Lung (tissue), 16 donors: ENCODE data around the gene EDN2. TPM values are rescaled to one million over a fixed set of nuclear protein-coding genes. Genes with fewer than 3 reads are reported as not detected.

Experiments
- ATAC-seq: fragments of 200-7000 bp; cut with Tn5 transposase; one replicate; pipeline ENCODE4 v1.9.1; 2020; ENCODE audit warnings: moderate number of reproducible peaks; ENCODE audit not compliant: insufficient read depth, low FRiP score
- DNase-seq, 3 donors: peaks; one replicate each; pipeline ENCODE4 v3.0.0-alpha.2; 2013 to 2017
- H3K27ac ChIP-seq, 2 donors: one replicate each; pipeline ENCODE4 v1.5.1; 2013; ENCODE audit warnings: mild to moderate bottlenecking in 2 of 2, moderate library complexity in 2 of 2, control low read depth in 1 of 2, inconsistent platforms in 1 of 2, low read depth in 1 of 2, low read length in 1 of 2
- H3K27me3 ChIP-seq, 3 donors: one replicate each; pipeline ENCODE4 v1.5.1; 2013; ENCODE audit warnings: low read length in 2 of 3; ENCODE audit not compliant: control insufficient read depth in 3 of 3, insufficient read depth in 3 of 3
- H3K36me3 ChIP-seq, 4 donors: one replicate each; pipeline ENCODE4 v1.5.1; 2013; ENCODE audit warnings: low read length in 4 of 4, mild to moderate bottlenecking in 1 of 4, moderate library complexity in 1 of 4; ENCODE audit not compliant: control insufficient read depth in 4 of 4, insufficient read depth in 4 of 4
- H3K4me1 ChIP-seq, 5 donors: one replicate each; pipeline ENCODE4 v1.5.1; 2013; ENCODE audit warnings: low read length in 5 of 5, mild to moderate bottlenecking in 2 of 5, moderate library complexity in 1 of 5; ENCODE audit not compliant: control insufficient read depth in 5 of 5, insufficient read depth in 5 of 5
- H3K4me3 ChIP-seq: one replicate; pipeline ENCODE4 v1.5.1; 2013; ENCODE audit warnings: mild to moderate bottlenecking, control low read depth, moderate library complexity
- H3K9ac ChIP-seq, 2 donors: one replicate each; pipeline ENCODE4 v1.5.1; 2013; ENCODE audit warnings: low read length in 2 of 2, control low read depth in 1 of 2; ENCODE audit not compliant: insufficient read depth in 1 of 2
- H3K9me3 ChIP-seq, 4 donors: one replicate each; pipeline ENCODE4 v1.5.1; 2013; ENCODE audit warnings: low read length in 3 of 4, mild to moderate bottlenecking in 1 of 4, moderate library complexity in 1 of 4; ENCODE audit not compliant: control insufficient read depth in 4 of 4, insufficient read depth in 3 of 4
- WGBS, 2 donors: extraction: QIAGEN DNeasy Blood & Tissue Kit; methylation state at CpG; one replicate each; pipeline ENCODE4 v1.1.7; 2013; 5-methylcytosine and 5-hydroxymethylcytosine counted together
- long read RNA-seq, 5 donors: transcript quantifications; one replicate each; lab custom pipeline, GENCODE V29; 2026
- polyA plus RNA-seq, 2 donors: library from polyadenylated mRNA; stranded (reverse); fragments of 200-250 nt; gene quantifications; one replicate each; pipeline ENCODE4 v1.2.1, GENCODE V29; 2013
- total RNA-seq, 2 donors: library from RNA; depleted of rRNA in 1 of 2; stranded (reverse); fragments of >200 nt in 1 of 2; gene quantifications; one replicate each; pipeline ENCODE4 v1.2.1, GENCODE V29; 2014 to 2021
- TF ChIP-seq, protein P1 (sequence below): IDR thresholded peaks from 2 replicates; pipeline ENCODE4 v1.5.1; 2012; ENCODE audit warnings: mild to moderate bottlenecking; ENCODE audit errors: control extremely low read depth, extremely low read depth
- donor health status: control.
- donor health status: control.
- donor health status: Bipolar disorder and iron deficiency.
- donor health status: healthy.
- donor health status: DM: yes; HTN: yes; CAD: no.

Gene EDN2
- total RNA-seq (1 to 10 TPM; 1.3 to 3.5 TPM), polyA plus RNA-seq (10 to 100 TPM in 1 of 2 donors, under 1 TPM in 1; 0.85 to 15.2 TPM)
- long read RNA-seq, donor 1, result 0 reads
- long read RNA-seq, donor 2, result 0 reads
- long read RNA-seq, donor 3, result 0 reads
- long read RNA-seq, donor 4, result 0 reads
- long read RNA-seq, donor 5, partial matches to known transcripts, result 0 of 1 reads
- long read RNA-seq, donor 5, other reads (novel, unspliced or antisense), result 0 of 1 reads

DNA sequence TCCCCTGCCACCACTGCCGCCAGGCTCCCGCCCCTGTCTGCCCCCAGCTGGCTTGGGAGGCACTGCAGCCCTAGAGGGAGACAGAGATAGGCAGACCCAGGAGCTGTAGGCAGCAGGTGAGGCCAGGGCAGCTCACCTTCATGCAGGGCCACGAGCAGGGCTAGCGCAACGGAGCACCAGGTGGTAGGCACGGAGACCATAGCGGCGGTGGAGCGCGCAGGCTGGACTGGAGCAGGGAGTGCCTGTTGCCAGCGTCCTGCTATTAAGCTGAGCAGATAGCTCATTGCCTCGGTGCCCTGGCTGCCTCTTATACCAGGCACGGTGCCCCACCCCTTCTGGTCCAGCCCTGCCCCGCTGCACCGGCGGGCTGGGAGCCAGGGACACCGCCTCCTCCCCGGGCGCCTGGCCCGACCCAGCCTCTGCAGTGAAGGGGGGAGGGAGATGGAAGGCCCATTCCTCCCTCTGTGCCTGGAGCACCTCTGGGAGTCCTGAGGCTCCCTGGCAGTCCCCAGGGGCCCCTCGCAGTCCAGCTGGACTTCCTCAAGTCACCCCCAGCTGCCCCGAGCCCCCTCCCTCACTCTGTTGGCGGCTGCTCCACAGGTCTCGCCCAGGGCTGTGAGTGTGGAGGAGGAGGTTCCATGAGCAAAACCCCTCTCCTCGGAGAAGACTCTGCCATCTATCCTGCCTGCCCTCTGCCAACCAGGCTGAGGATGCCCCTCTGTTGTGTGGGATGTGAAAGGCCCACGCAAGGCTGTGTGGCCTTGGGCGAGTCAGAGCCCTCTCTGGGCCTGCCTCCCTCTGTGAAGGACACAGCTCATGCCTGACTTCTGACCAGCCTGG, at the start of gene EDN2:
EDN2 (minus strand) TSS at position 282 of the 840 bp plus-strand sequence; CDS start at position 200, 82 bp downstream.
- no peaks in the 10 kb centered on the region for H3K9me3 ChIP-seq
- no peak within 1 kb of the TSS for H3K27ac ChIP-seq
- WGBS, 2 donors, result 54 to 66% methylated on average over 27 of the region's 27 CpGs
- H3K27me3 ChIP-seq, result no peaks in the 10 kb centered on the region
- DNase-seq (peak; percentile 55 to 67 (median 60)), ATAC-seq (peak; percentile 67)
- no peaks in the 10 kb centered on the region for H3K36me3 ChIP-seq
- H3K9ac ChIP-seq, result no peak within 1 kb of the TSS
- no peak within 1 kb of the TSS for H3K4me3 ChIP-seq
- TF ChIP-seq, protein P1, sequence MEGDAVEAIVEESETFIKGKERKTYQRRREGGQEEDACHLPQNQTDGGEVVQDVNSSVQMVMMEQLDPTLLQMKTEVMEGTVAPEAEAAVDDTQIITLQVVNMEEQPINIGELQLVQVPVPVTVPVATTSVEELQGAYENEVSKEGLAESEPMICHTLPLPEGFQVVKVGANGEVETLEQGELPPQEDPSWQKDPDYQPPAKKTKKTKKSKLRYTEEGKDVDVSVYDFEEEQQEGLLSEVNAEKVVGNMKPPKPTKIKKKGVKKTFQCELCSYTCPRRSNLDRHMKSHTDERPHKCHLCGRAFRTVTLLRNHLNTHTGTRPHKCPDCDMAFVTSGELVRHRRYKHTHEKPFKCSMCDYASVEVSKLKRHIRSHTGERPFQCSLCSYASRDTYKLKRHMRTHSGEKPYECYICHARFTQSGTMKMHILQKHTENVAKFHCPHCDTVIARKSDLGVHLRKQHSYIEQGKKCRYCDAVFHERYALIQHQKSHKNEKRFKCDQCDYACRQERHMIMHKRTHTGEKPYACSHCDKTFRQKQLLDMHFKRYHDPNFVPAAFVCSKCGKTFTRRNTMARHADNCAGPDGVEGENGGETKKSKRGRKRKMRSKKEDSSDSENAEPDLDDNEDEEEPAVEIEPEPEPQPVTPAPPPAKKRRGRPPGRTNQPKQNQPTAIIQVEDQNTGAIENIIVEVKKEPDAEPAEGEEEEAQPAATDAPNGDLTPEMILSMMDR, result no peak
- peaks cover 0 to 74% (median 36%) of the 10 kb centered on the region in 5 donors for H3K4me1 ChIP-seq

DNA sequence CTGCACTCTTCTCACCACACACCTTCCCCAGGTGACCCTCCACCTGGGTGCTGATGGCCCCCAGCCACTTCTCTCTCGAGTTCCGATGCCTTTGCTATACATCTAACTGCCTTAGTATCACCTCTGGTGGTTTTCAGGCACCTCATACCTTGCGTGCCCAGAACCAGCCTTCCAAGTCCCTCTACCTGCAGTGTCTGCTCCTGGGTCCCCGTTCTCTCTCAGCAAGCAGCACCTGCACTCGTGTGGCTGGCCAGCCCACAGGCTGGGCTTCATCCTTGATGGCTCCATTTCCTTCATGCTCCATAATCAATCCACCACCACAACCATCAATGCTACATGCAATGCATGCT, 49.2 kb upstream of the EDN2 start:
- Histone ChIP-seq H3K4me3 (no peak overlapping the region), H3K27ac (no peak overlapping the region), H3K4me1 (peaks cover 4 to 23% (median 12%) of the 10 kb centered on the region in 5 donors), H3K9me3 (no peaks in the 10 kb centered on the region), H3K27me3 (no peaks in the 10 kb centered on the region), H3K9ac (no peak overlapping the region), H3K36me3 (no peaks in the 10 kb centered on the region)
- TF ChIP-seq, protein P1, result no peak
- WGBS, 2 donors, result 82 to 96% methylated on average over 5 of the region's 5 CpGs
- DNase-seq (no peak), ATAC-seq (no peak)

DNA sequence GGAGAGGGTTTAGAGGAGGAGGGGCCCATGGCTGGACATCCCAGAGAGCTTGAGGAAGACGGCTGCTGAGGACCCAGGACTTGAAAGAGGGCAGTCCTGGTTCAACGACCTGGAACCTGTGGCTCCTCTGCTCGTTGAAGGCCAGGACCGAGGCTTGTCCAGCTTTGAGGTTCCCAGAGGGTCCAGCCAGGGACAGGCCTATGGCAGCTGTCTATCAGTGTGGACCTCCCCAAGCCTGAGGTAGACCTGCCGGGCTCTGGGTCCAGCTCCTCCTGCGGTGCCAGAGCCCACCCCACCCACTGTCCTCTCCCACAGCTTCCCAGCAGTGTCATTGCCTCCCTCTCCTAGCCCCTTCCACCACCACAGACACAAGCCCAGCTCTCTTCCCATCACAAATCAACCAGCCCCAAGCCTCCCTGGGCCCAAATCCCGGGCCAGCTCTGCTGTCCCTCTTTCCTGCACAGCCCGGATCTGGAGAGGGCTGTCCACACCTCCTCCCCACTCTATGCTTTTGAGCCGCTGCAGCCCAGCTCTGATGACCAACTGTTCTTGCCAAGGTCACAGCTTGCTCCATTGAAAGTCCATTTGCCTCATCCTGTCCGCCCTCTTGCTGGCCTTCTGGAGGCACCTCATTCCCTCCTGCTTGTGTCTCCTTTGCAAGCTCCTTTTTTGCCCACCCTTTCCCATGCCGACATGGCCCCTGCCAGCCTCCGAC, 48.7 kb upstream of the EDN2 start:
- Histone ChIP-seq H3K36me3 (no peaks in the 10 kb centered on the region), H3K4me3 (no peak overlapping the region), H3K9ac (no peak overlapping the region), H3K27me3 (no peaks in the 10 kb centered on the region), H3K27ac (no peak overlapping the region), H3K9me3 (no peaks in the 10 kb centered on the region), H3K4me1 (peaks cover 0 to 20% (median 11%) of the 10 kb centered on the region in 5 donors)
- WGBS, 2 donors, result 87 to 96% methylated on average over 11 to 12 of the region's 12 CpGs
- DNase-seq (no peak), ATAC-seq (no peak)
- TF ChIP-seq, protein P1, result no peak
